ENCODE data around the gene DERL3.

DERL3 gene

DNA sequence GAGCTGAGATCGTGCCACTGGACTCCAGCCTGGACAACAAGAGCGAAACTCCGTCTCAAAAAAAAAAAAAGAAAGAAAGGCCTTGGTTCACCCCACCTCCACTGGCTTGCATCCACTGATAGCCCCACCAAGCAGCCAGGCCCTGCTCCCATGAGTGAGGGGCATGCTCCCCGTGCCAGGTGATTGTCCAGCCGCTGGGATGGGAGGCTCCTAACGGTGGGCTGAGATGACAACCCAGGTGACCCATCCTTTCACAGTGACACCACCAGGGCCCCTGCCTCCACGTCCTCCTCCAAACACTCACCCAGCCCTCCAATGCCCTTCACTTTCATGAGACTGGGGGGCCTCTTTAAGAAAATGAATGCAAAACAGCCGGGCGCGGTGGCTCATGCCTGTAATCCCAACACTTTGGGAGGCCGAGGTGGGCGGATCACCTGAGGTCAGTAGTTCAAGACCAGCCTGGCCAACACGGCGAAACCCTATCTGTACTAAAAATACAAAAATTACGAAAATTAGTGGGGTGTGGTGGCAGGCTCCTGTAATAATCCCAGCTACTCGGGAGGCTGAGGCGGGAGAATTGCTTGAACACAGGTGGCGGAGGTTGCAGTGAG is 8.6 kb upstream of the DERL3 start:
- DNase-seq = no peak

GRCh38 chr22:23846081-23846469 is 7.3 kb upstream of the DERL3 start:
- no peak for DNase-seq

- no peak for DNase-seq
These were observed 6.7 kb upstream of the DERL3 start for GRCh38 chr22:23845265-23846080.

DNA sequence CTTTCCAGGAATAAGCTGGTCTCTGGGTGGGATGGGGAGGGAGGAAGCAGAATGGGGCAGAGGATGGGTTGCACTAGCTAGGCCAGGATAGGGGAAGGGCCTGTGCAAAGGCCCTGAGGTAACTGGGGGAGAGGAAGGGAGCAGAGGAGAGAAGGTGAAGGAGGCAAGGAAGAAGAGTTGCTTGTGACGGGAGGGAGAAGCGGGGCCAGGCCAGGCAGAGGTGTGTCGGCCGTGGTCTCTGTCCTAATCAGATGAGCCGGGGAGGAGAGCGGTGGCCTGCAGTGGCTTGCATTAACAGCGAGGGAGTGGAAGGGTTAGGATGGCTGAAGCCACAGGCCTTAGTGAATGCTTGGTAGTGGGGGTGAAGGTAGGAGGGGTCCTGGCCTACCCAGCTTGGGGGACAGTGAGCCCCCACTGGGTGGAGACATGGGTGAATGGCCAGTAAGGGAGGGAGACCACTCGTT is 6.0 kb upstream of the DERL3 start:
- no peak for DNase-seq

GRCh38 chr22:23842599-23842998 is 3.8 kb upstream of the DERL3 start:
- no peak for DNase-seq

- no peak for DNase-seq
These were observed 3.1 kb upstream of the DERL3 start for GRCh38 chr22:23841736-23842445.

- no peak for DNase-seq
These were observed 2.5 kb upstream of the DERL3 start for GRCh38 chr22:23841292-23841691.

DNA sequence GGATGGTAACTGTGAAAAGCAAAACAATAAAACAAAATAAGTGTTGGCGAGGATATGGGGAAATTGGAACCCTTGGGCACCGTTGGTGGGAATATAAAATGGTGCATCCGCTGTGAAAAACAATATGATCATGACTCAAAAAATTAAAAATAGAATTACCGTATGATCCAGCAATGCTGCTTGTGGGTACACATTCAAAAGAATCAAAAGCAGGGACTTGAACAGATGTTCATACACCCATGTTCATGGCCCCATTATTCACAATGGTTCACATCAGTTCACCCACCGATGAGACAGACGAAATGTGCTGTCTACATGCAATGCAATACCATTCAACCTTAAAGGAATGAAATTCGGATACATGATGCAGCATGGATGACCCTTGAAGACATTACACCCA is 1.2 kb upstream of the DERL3 start:
- no peak for DNase-seq

GRCh38 chr22:23837911-23838680 is 710 bp downstream of the DERL3 start:
- no peak for DNase-seq

- no peak for DNase-seq
These were observed 1.3 kb downstream of the DERL3 start for GRCh38 chr22:23837496-23837859.

DNA sequence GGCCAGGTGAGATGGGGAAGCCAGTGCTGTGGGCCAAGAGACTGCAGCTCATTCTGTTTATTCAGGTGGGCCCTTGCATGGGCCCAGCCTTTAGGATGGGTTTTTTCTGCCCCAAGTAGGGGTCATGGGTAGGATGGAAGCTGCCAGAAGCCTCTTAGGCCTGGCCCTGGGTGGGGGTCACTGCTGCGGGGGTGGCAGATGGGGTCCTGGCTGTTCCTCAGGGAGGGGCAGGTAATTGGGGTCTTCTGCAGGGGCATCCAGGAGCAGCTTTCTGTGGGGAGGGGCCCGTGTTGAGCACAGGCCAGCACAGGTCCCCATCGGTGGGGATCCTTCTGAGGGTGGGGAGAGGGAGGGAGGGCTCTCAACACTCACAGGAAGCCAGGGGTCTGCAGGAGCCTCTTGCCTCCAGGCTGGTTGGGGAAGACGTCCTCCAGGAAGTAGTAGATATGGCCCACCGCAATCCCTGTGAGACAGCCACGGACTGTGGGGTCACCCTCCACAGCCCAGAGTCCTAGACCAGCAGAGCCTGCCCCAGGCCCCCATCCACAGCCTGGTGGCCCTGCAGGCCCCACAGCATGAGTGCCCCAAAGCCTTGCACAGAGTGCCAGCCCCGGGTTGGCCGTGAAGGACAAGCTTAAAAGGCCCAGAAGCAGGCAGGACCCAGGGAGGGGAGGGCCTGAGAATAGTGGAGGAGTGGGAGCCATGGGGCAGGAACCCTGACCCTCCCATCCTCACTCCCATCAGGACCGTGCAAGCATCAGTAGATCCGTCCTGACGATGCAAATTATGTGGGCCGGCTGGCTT is 1.9 kb downstream of the DERL3 start:
- DNase-seq = no peak

DNA sequence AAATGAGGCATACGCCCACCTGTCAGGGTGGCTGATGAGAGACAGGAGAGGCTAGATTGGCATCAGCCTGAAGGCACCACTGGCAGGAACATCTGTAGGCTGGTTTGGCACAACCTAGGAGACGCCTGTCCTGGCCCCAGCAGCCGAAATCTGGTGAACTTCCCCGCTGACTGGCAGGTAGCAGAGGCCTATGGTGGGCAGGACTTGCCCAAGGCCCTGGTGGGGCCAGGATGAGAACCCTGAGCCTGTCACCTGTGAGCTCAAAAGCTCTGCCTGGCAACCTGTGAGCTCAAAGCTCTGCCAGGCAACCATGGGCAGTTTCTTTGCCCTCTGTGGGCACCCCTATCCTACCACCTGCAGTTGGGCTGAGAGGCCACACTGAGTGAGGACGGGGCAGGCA is 2.5 kb downstream of the DERL3 start:
- no peak for DNase-seq

GRCh38 chr22:23835484-23836144 is 3.2 kb downstream of the DERL3 start:
- no peak for DNase-seq

DNA sequence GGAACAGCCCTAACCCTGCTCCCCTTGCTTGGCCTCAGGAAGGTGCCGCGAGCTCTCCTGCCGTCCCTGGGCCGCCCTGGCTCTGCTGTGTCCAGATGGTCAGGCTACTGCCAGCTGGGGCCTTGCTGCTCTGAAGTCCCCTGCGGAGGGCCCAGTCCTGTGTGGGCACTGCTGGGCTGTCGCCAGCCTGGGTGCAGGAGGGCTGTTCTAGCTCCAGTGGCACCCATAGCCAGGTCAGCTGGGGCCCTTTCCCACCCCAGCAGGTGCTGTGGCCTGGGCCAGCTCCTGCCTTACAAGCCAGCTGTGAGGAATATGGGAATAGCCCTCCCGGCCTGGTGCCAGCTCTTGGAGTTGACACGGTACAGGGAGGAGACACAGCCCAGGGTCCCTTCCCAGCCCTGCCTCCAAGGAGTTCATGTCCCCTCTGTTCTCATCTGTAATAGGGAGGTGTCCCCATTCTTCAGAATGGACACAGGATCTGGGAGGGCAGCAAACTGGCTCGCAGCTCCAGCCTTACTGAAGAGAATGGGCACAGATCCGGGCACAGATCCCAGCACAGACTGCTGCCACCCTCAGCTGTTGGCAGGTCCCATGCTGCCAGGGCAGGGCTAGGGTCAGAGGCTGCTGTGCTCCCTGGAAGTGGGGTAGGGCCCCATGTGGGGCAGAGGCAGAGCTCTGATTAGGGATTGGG is 3.9 kb downstream of the DERL3 start:
- DNase-seq = no peak

GRCh38 chr22:23834406-23834792 is 4.4 kb downstream of the DERL3 start:
- DNase-seq = no peak

- no peak for DNase-seq
These were observed 4.9 kb downstream of the DERL3 start for GRCh38 chr22:23833911-23834317.

- DNase-seq = no peak
These were observed 5.6 kb downstream of the DERL3 start for GRCh38 chr22:23833017-23833751.

DNA sequence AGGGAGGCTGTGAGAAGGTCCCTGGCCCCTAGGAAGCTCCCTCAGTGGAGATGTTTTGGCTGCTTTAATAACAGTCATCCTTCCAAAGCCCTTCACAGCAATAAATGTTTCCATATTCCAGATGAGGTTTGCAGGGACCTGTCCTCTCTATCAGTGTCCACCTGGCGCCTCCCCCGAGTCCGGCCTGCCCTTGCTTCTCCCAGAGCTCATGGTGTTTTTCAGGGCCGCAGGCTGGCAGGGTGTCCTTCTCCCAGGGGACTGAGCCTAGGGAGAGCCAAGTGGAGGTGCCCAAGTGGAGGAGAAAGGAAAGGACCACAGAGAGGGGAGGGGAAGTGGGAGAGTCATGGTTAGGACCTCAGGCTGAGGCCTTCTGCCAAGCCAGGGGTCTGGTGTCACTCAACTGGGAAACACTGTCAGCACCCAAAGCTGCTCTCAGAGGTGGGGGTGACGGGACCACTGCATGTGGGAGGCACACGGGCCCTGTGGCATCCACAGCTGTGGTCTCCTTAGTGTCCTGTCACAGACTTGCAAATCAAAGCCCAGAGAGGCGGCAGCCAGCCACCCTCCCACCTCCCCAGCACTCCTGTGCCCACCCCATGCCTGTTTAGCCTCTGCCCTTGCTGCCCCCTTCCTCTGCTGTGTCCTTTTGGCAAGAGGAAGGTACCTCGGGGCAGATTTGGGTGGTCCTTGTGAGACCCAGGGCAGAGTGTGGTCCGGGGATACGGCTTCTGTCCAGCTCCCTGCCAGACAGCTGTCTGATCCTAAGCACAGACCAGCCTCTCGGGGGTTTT is 6.4 kb downstream of the DERL3 start:
- DNase-seq = no peak

DNA sequence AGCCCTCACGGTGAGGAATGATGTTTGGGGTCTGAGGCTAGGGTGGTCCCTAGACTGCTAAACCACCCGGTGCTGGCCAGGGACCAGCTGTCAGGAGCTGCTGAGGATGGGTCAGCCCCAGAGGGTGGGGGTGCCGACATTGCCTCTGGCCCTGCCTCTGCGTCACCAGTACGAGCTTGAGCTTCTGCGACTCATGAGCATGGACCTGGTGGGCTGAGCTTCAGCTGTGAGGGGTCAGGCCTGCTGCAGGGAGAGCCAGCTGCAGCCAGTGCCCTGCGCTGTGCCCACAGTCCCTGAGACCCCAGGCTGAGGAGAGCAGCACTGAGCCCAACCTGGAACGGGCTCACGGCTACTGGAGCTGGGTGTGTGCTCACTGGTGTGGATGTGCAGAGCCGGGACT is 7.0 kb downstream of the DERL3 start:
- DNase-seq = no peak

DNA sequence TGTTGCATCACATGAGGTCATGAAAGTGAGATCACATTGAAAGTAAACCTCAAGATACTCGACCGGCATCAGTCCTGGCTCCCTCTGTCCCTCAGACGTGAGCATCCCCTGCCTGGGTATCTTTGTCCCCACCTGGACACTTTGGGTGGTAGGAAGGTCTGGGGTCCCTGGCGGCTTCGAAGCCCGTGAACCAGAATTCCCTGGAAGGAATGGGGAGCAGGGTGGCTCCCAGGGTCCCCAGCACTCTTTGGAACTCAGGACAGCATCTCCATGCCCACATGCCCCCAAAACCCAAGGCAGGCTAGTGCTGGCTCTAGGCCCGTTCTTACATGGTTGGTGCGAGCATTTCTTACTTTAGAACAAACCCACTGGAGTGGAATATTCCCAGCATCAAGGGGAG is 7.5 kb downstream of the DERL3 start:
- no peak for DNase-seq

Measured in CD4-positive, alpha-beta T cell treated with Interleukin-4 for 1 hour (primary cell).